HL-60/S4 (cell line): ENCODE data around the gene PIRT.

Experiments
- in situ Hi-C: fragments of 300-500 bp; cut with MboI; formaldehyde crosslinking; loops from 2 replicates; pipeline ENCODE4 v1.14.3; 2022; ENCODE audit warnings: low sequenced_read_pairs

The PIRT gene

DNA sequence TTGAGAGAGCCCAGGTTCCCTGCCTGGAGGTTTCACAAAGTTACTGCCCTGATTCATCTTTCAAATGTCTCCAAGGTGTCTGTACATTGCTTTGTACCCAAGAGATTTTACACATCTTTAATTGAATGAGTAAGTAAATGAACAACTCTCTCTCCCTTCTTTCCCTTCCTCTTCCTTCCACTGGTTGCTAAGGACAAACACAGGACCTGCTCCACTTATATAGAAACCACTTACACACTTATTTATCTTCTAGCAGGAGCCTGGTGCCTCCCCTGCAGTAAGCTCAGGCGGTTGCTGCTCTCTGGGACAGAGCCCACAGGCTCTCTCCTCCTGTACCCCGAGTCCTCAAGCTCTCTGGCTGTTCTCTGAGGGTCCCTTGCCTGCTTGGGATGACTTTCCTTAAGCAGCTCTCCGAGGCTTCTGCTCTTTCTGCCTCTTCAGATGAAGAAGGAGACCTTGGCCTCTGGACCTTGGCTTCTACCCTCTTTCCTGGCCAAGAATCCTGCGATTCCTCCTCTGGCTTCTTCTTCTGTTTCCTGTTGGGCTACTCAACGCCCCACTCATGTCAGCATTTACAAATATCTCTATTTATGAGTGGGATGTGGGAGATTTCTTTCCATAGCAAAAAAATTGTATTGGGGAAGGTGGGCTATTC lies 9.9 kb downstream of the PIRT start:
- in situ Hi-C loops: loop anchor here (25.0 kb wide), 1 partner anchor 191 kb away; no protein-coding TSS in a partner anchor

GRCh38 chr17:10824874-10825273 lies 13.0 kb downstream of the PIRT start:
- in situ Hi-C loops: loop anchor here (25.0 kb wide), 1 partner anchor 188 kb away; no protein-coding TSS in a partner anchor

- in situ Hi-C loops: no loop called here
These were observed 16.1 kb downstream of the PIRT start for GRCh38 chr17:10821770-10822169.

DNA sequence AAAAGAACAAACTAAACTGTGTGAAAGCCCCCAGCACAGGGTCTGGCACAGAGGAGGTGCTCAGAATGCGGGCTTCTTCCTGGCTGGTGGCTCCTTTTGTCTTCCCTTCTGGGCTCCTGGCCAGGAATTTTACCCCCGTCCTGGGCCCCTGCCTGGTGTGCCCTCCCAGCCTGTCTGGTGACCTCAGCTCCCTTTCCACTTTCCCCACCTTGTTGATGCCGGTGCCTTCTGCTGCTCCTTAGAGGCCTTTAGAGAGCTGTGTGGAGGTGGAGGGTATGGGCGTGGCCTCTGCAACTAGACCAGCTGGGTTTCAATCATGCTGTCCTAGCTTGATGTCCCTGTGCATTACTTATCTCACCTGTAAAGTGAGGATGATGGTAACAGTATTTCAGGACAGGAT lies 16.8 kb downstream of the PIRT start:
- in situ Hi-C loops: no loop called here

DNA sequence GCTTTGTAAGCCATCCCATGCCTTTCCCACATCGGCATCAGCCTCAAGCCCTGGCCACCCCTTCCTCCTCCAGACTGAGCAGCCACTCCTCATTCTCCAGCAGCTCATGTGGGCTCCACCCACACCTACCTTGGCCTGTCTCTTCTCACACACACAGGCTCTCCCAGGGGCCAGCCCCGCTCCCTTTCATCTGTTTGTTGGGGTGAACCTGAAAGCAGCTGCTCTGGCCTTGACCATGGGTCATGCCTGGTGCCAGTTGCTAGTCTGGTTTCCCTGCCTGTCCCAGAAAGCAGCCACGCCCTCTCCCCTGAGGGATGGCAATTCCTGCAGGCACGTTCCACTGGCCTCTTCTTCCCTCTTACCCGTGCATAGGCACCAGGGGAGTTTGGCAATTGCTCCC lies 22.6 kb downstream of the PIRT start:
- in situ Hi-C loops: no loop called here

DNA sequence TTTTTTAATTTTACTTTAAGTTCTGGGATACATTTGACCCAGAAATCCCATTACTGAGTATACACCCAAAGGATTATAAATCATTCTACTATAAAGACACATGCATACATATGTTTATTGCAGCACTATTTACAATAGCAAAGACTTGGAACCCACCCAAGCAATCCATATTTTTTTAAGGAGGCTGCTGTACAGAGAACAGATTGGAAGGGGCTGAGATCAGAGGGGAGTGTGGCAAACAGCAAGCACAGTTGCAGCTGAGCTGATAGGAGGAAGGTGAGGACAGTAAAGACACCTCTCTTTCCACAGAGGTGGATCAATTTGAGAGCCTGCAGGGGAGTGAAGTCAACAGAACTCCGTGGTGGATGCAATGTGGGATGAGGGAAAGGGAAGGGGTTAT lies 23.8 kb downstream of the PIRT start:
- in situ Hi-C loops: no loop called here

- in situ Hi-C loops: no loop called here
These were observed 25.2 kb downstream of the PIRT start for GRCh38 chr17:10812674-10813073.

DNA sequence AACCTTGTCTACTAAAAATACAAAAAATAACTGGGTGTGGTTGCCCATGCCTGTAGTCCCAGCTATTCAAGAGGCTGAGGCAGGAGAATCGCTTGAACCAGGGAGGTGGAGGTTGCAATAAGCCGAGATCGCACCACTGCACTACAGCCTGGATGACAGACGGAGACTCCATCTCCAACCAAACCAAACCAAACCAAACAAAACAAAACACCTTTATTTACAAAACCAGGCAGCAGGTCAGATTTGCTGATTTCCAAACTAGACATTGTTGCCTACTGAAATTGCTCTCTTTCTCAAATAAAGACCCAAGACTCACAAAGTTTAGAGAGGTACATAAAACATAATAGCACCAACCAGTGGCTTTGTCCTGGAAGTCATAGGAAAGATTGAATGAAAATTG lies 28.3 kb downstream of the PIRT start:
- in situ Hi-C loops: no loop called here

DNA sequence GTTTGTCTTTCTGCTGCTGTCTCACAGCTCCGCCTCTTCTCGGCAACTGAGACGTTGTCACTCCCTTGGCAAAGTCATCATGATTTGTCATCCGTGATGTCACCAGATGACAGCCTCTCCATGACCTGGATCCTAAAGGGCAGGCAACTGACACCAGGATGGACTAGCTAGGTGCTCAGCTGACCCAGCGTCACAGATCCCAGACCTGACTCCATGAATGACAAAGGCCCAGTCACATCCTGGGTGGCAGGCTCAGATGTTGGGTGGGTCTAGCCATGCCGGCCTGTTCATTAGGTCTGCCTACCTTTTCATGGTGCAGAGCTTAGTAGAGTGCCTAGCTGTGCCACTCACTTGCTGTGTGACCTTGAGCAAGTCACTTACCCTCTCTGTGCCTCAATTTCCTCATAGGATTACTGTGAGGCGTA lies 30.2 kb downstream of the PIRT start:
- in situ Hi-C loops: no loop called here

DNA sequence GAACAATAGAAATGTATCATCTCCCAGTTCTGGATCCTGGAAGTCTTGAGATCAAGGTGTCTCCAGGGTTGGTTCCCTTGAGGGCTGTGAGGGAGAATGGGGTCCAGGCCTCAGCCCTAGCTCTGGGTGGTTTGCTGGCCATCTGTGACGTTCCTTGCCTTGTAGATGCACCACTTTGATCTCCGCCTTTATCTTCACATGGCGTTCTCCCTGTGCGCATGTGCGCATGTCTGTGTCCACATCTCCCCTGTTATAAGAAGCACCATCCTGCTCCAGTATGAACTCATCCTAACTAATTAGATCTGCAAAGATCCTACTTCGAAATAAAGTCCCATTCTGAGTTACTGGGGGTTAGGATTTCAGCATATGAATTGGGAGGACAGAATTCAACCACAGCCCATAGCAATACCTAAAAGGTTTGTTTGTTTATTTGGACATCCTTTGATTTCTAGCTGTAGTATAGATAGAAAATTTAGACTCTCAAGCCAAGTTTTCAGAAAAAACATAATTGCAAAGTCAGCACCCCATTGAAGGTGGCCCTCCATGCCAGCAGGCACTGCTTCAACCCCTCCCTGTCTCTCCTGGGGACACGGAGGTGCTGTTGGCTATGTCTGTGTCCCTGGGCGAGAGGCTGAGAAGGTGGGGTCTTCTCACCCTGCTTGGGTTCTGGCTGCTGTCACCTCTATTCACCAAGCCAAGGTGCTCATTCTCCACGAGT lies 31.2 kb downstream of the PIRT start:
- in situ Hi-C loops: no loop called here

GRCh38 chr17:10805911-10806310 lies 32.0 kb downstream of the PIRT start:
- in situ Hi-C loops: no loop called here

GRCh38 chr17:10804546-10804945 lies 33.3 kb downstream of the PIRT start:
- in situ Hi-C loops: no loop called here

DNA sequence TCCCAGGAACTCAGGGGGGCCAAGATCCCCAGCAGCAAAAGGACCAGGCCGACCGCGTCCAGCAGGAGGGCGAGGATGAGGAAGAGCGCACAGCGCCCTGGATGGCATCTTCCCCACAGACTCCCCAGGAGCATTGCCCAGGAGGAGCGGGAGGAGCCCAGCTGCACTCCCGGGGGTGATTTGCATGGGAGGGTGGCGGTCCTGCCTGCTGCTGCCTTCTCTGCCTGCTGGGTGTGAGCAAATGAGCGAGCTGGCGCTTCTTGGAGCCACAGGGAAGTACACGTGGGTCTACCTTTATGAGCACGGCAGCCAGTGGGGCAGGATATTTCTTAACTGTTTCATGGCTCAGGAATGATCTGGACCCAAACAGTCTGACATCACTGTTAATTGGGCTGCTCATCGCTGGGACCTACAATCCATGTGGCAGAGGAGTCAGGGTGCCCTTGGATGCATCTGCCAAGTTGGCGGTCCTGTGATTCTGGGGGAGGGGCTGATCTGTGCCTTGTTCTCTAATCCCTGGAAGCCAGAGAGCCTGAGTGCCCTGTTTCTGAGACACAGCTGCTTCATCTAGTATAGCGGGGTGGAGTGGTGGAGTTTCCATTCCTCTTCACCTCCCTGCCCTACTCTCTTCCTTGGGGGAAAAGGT lies 33.9 kb downstream of the PIRT start, which contains the start of gene TMEM238L:
Gene TMEM238L, minus strand, starts transcription at position 270 of the 646 bp plus-strand sequence. Its CDS starts 136 bp downstream, at position 134.
- in situ Hi-C loops: no loop called here

DNA sequence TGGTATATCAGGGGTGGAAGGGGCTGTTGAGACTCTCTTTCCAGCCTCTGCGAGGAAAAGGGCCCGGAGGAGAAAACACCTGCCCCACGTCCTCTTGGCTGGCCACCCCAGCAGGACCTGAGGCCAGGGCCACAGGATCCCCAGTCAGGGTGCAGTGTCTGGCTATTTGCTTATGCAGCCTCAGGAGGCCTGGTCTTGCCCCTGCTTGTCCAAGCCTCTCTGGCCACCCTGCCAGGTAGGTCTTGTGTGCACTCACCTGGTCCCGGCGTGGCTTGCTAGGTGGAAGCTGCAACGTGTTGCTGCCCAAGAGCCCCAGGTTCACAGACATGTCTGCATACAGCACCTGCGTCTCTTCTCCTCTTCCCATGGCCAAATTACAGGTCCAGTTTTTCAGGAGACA lies 34.5 kb downstream of the PIRT start:
- in situ Hi-C loops: no loop called here

GRCh38 chr17:10802496-10803284 lies 35.2 kb downstream of the PIRT start:
- in situ Hi-C loops: no loop called here

GRCh38 chr17:10799407-10799806 lies 38.5 kb downstream of the PIRT start:
- in situ Hi-C loops: no loop called here

- in situ Hi-C loops: no loop called here
These were observed 39.0 kb downstream of the PIRT start for GRCh38 chr17:10798910-10799309.

DNA sequence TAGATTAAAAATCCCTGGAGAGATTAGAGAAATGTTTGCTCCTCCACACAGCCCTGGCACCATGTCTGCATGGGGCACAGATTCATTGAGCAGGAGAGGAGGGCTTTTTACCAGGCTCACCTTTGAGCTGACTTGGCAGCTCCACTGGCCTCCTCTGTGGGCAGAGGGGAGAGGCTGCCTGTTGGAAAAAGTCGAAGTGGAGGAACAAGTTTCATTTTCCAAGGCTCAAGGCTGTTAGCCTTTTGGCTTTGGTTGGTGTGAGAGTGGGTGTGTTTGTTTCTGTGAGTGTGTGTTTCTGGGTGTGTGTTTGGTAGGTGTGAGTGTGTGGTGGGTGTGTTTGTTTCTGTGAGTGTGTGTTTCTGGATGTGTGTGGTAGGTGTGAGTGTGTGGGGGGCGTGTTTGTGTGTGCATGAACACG lies 39.5 kb downstream of the PIRT start:
- in situ Hi-C loops: no loop called here

GRCh38 chr17:10797476-10798328 lies 40.2 kb downstream of the PIRT start:
- in situ Hi-C loops: no loop called here

DNA sequence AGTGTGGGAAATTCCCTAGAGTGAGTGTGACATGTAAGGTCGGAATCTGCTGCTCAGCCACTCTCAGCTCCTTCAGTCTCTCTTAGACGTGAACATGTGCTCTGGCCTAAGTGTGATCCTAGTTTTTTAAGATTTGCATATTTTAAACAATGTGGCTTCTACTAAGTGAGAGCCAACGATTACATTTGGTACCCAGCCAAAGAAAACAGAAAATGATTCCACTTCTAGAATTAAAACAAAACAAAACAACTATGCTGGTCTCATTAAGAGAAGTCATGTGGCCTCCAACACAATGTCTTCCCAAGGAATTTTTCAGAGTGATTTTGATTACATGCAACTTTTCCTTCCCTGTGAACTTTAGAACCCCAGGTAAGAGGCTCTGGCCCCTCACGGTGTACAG lies 44.1 kb downstream of the PIRT start:
- in situ Hi-C loops: no loop called here
